ENCODE data around the gene AUNIP.

AUNIP gene

GRCh38 chr1:25809929-25810328 is 49.3 kb downstream of the AUNIP start:
- no peaks in the 10 kb centered on the region for H3K79me2 ChIP-seq
- no peaks in the 10 kb centered on the region for H3K27me3 ChIP-seq (ENCODE audit: control insufficient read depth, insufficient read depth, low read length)
- H3K9ac ChIP-seq: no peak overlapping the region
- no peaks in the 10 kb centered on the region for H3K4me1 ChIP-seq
- H3K4me3 ChIP-seq (ENCODE audit: low read depth, low read length): no peak overlapping the region
- H2AFZ ChIP-seq: no peak overlapping the region
- H3K4me2 ChIP-seq (ENCODE audit: low read length): no peak overlapping the region
- H3K27ac ChIP-seq: no peak overlapping the region
- no peaks in the 10 kb centered on the region for H3K36me3 ChIP-seq (ENCODE audit: control insufficient read depth, insufficient read depth, low read length)
- no peaks in the 10 kb centered on the region for H3K9me3 ChIP-seq (ENCODE audit: control insufficient read depth, low read length)
- TF ChIP-seq CTCF (IDR thresholded peaks at IDR 0.05): no peak

- no peak overlapping the region for H2AFZ ChIP-seq
- H3K4me3 ChIP-seq (ENCODE audit: low read depth, low read length): no peak overlapping the region
- no peaks in the 10 kb centered on the region for H3K9me3 ChIP-seq (ENCODE audit: control insufficient read depth, low read length)
- H3K27me3 ChIP-seq (ENCODE audit: control insufficient read depth, insufficient read depth, low read length): no peaks in the 10 kb centered on the region
- H3K36me3 ChIP-seq (ENCODE audit: control insufficient read depth, insufficient read depth, low read length): no peaks in the 10 kb centered on the region
- TF ChIP-seq CTCF (IDR thresholded peaks at IDR 0.05): no peak
- no peak overlapping the region for H3K27ac ChIP-seq
- no peaks in the 10 kb centered on the region for H3K4me1 ChIP-seq
- no peaks in the 10 kb centered on the region for H3K79me2 ChIP-seq
- H3K9ac ChIP-seq: no peak overlapping the region
- H3K4me2 ChIP-seq (ENCODE audit: low read length): no peak overlapping the region
These were observed 49.9 kb downstream of the AUNIP start for GRCh38 chr1:25809283-25809926.

GRCh38 chr1:25808481-25809244 is 50.6 kb downstream of the AUNIP start:
- no peaks in the 10 kb centered on the region for H3K79me2 ChIP-seq
- H3K9ac ChIP-seq: no peak overlapping the region
- no peak overlapping the region for H3K4me2 ChIP-seq (ENCODE audit: low read length)
- no peaks in the 10 kb centered on the region for H3K27me3 ChIP-seq (ENCODE audit: control insufficient read depth, insufficient read depth, low read length)
- no peaks in the 10 kb centered on the region for H3K4me1 ChIP-seq
- H3K36me3 ChIP-seq (ENCODE audit: control insufficient read depth, insufficient read depth, low read length): no peaks in the 10 kb centered on the region
- H3K9me3 ChIP-seq (ENCODE audit: control insufficient read depth, low read length): no peaks in the 10 kb centered on the region
- no peak for TF ChIP-seq CTCF (IDR thresholded peaks at IDR 0.05)
- no peak overlapping the region for H3K4me3 ChIP-seq (ENCODE audit: low read depth, low read length)
- no peak overlapping the region for H3K27ac ChIP-seq
- no peak overlapping the region for H2AFZ ChIP-seq

- Histone ChIP-seq H2AFZ (no peak overlapping the region), H3K4me2 (ENCODE audit: low read length) (no peak overlapping the region), H3K4me3 (ENCODE audit: low read depth, low read length) (no peak overlapping the region), H3K36me3 (ENCODE audit: control insufficient read depth, insufficient read depth, low read length) (no peaks in the 10 kb centered on the region), H3K4me1 (no peaks in the 10 kb centered on the region), H3K27me3 (ENCODE audit: control insufficient read depth, insufficient read depth, low read length) (no peaks in the 10 kb centered on the region), H3K79me2 (no peaks in the 10 kb centered on the region), H3K27ac (no peak overlapping the region), H3K9me3 (ENCODE audit: control insufficient read depth, low read length) (no peaks in the 10 kb centered on the region), H3K9ac (no peak overlapping the region)
- TF ChIP-seq CTCF (IDR thresholded peaks at IDR 0.05): no peak
These were observed 51.5 kb downstream of the AUNIP start for GRCh38 chr1:25807480-25808390.

Data from parathyroid adenoma (tissue), 2 donors.